SU-DHL-6 (cell line): ENCODE measurements around the gene TAF11.
"Not testable (repeated sequence)": the region's sequence is repeated elsewhere in the genome, so short reads cannot be mapped to it uniquely, and the experiment has no call there.

Experiments
- EZH2phosphoT487 ChIP-seq: fragments of 200-600 bp; sonication (generic), shearing (Covaris generic); conservative IDR thresholded peaks from 2 replicates; pipeline ENCODE4 v1.6.1; 2018; ENCODE audit warnings: mild to moderate bottlenecking, antibody characterized with exemption, low read length, moderate library complexity, mixed read lengths
- TF ChIP-seq, protein P1 (sequence below): fragments of 200-600 bp; sonication (generic); IDR thresholded peaks from one replicate; pipeline ENCODE4 v1.5.1; 2017; ENCODE audit warnings: antibody characterized with exemption, mild to moderate bottlenecking, low read length, moderate library complexity; ENCODE audit not compliant: insufficient read depth, poor library complexity, severe bottlenecking

DNA sequence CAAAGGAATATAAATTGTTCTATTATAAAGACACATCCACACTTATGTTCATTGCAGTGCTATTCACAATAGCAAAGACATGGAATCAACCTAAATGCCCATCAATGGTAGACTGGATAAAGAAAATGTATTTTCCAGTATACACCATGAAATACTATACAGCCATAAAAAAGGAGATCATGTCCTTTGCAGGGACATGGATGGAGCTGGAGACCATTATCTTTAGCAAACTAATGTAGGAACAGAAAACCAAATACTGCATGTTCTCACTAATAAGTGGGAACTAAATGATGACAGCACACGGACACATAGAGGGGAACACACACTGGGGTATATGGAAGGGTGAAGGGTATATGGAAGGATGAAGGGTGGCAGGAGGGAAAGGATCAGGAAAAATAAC, 3.8 kb downstream of the TAF11 start:
- TF ChIP-seq, protein P1, sequence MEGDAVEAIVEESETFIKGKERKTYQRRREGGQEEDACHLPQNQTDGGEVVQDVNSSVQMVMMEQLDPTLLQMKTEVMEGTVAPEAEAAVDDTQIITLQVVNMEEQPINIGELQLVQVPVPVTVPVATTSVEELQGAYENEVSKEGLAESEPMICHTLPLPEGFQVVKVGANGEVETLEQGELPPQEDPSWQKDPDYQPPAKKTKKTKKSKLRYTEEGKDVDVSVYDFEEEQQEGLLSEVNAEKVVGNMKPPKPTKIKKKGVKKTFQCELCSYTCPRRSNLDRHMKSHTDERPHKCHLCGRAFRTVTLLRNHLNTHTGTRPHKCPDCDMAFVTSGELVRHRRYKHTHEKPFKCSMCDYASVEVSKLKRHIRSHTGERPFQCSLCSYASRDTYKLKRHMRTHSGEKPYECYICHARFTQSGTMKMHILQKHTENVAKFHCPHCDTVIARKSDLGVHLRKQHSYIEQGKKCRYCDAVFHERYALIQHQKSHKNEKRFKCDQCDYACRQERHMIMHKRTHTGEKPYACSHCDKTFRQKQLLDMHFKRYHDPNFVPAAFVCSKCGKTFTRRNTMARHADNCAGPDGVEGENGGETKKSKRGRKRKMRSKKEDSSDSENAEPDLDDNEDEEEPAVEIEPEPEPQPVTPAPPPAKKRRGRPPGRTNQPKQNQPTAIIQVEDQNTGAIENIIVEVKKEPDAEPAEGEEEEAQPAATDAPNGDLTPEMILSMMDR: not testable (repeated sequence)
- not testable (repeated sequence) for TF ChIP-seq EZH2phosphoT487
